Fibroblast of villous mesenchyme (primary cell): ENCODE results near the gene ASS1. TPM values are rescaled to one million over a fixed set of nuclear protein-coding genes. Genes with fewer than 3 reads are reported as not detected.

Experiments used
- DNase-seq: peaks from one replicate; pipeline ENCODE4 v3.0.0-alpha.2; 2010; ENCODE audit warnings: low read depth
- H3K4me3 ChIP-seq: 2 replicates; pipeline ENCODE4 v1.5.1; 2011; ENCODE audit warnings: low read depth, mild to moderate bottlenecking, low read length
- CTCF ChIP-seq: IDR thresholded peaks from 2 replicates; pipeline ENCODE4 v1.5.1; 2012; ENCODE audit warnings: low read depth, mild to moderate bottlenecking, low read length; ENCODE audit not compliant: insufficient read depth
- total RNA-seq: library from RNA; depleted of rRNA; stranded (reverse); fragments of >200 nt; gene quantifications from 2 replicates; pipeline ENCODE4 v1.2.3, GENCODE V29; 2012

Gene ASS1
- total RNA-seq, 1 donor: 230 TPM

GRCh38 chr9:130443840-130444492 lies 795 bp upstream of the ASS1 start:
- TF ChIP-seq CTCF: no peak
- no peak overlapping the region for H3K4me3 ChIP-seq
- DNase-seq: no peak

DNA sequence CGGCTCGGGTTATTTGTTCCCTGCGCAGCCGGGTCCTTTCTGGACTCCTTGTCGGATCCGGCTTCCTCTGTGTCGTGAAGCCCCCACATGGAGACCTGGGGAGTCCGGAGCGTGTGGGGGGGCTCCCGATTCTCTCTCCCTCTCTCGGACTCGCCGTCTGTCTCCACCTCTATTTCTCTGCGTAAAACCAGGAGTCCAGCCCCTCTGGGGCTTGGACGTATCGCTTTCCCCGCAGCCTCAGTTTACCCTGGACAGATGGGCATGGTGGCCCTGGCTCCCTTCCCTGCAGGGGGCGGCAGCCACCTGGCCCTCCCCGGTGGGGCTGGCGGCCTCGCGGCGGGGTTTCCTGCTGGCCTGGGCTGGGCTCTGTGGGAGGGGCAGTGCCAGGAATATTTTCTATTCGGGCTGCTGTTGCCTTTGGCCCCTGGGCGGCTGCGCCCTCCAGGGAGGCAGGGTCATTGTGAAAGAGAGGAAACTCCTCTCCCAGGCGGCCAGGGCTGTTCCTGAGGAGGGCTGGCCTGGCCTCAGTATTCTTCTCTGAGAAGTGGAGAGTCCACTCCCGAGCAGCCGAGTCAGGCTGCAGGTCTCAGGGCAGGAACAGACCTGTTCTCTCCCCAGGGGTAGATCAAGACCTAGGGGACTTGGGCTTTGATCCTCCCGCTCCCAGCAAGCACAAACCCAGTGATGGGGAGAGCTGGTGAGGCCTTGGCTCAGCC lies 665 bp downstream of the ASS1 start:
- peak overlapping the region; percentile 70 for H3K4me3 ChIP-seq
- peak; percentile 59 for DNase-seq
- TF ChIP-seq CTCF: no peak

- H3K4me3 ChIP-seq: peak overlapping the region; percentile 70
- TF ChIP-seq CTCF: no peak
- peak; percentile 91 for DNase-seq
Observed at GRCh38 chr9:130446101-130446861, 1.5 kb downstream of the ASS1 start.

DNA sequence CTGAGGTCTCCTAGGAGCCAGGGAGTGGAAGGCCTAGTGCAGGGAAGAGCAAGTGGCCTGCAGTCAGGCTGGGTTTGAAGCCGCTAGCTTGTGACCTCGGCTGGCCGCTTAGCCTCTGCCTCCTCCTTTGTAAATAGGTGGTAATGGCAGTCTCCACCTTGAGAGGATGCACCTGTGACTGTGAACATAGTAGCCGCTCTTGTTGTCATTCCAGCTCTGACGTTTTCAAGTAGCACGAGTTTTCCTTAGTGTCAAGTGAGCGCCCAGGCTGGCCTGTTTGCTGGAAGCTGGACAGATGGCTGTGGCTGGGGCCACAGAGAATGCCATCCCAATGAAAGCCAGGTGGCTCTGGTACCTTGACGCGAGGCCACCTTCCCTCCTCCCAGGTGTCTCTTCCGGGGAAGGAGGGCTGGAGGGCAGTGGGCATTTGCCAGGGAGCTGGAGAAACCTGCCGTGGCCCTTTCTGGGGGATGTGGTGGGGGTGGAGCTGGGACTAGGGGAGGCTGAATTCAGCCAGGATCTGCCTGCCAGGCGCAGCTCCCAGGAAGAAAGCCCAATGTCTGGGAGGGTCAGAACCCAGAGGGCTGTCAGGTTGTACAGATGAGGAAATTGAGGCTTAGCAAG lies 2.5 kb downstream of the ASS1 start:
- H3K4me3 ChIP-seq: no peak overlapping the region
- DNase-seq: peak; percentile 8
- TF ChIP-seq CTCF: no peak

DNA sequence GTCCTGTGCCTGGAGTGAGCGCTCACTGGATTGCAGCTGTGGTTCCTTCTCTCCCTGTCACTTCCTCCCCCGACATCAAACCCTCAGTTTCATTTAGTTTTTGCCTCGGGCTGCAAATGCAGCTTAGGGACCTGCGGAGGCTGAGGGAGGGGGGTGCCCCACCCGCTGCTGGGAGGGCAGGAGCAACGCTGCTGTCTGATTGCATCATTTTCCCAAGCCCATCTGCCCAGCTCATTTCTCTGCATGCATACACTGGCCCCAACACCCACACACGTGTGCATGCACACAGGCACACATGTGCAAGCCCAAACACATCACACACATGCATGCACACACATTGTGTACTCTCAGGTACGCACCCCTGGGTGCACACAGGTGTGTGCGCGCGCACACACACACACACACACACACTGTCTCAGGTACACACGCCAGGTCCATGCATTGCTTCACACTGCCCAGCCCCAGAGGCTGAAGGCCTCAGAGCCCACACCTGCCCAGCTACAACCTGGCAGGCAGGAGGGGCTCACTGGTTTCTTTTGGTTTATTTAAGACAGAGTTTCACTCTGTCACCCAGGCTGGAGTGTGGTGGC lies 3.4 kb downstream of the ASS1 start:
- no peak overlapping the region for H3K4me3 ChIP-seq
- no peak for TF ChIP-seq CTCF
- DNase-seq: peak; percentile 62

- no peak for DNase-seq
- TF ChIP-seq CTCF: no peak
- H3K4me3 ChIP-seq: no peak overlapping the region
Observed at GRCh38 chr9:130448771-130449603, 4.2 kb downstream of the ASS1 start.
